C4-2B (cell line): Measurements from ENCODE around the gene MCM3AP.

Experiments
- ZFX ChIP-seq: fragments of 450-650 bp; IDR thresholded peaks from 2 replicates; pipeline ENCODE4 v1.6.1; 2017
- TF ChIP-seq, protein P1 (sequence below): fragments of 450-650 bp; conservative IDR thresholded peaks from 2 replicates; pipeline ENCODE4 v1.5.1; 2017; ENCODE audit warnings: mild to moderate bottlenecking

DNA sequence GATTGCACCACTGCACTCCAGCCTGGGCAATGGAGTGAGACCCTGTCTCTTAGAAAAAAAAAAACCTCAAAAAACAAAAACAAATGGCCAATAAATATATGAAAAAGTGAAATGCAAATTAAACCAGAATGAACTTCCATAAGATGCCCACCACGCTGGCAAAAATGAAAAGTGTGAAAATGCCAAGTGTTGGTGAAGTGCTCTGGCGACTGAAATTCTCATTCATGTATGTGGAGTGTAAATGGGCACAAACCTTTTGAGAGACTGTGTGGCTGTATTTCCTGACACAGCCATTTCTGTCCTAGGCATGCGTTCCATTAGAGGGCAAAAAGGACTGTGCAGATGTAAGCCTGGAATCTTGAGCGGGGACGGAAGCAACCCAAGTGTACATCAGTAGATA, 19.0 kb upstream of the MCM3AP start:
- TF ChIP-seq, protein P1, sequence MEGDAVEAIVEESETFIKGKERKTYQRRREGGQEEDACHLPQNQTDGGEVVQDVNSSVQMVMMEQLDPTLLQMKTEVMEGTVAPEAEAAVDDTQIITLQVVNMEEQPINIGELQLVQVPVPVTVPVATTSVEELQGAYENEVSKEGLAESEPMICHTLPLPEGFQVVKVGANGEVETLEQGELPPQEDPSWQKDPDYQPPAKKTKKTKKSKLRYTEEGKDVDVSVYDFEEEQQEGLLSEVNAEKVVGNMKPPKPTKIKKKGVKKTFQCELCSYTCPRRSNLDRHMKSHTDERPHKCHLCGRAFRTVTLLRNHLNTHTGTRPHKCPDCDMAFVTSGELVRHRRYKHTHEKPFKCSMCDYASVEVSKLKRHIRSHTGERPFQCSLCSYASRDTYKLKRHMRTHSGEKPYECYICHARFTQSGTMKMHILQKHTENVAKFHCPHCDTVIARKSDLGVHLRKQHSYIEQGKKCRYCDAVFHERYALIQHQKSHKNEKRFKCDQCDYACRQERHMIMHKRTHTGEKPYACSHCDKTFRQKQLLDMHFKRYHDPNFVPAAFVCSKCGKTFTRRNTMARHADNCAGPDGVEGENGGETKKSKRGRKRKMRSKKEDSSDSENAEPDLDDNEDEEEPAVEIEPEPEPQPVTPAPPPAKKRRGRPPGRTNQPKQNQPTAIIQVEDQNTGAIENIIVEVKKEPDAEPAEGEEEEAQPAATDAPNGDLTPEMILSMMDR, result no peak
- no peak for TF ChIP-seq ZFX
